NCI-H69 (cell line): ENCODE results near the gene AHCY.
"Not testable (repeated sequence)": the region's sequence is repeated elsewhere in the genome, so short reads cannot be mapped to it uniquely, and the experiment has no call there.

Experiments
- DNase-seq: peaks from one replicate; lab custom pipeline; 2025; lab: John Stamatoyannopoulos, UW

The AHCY gene

DNA sequence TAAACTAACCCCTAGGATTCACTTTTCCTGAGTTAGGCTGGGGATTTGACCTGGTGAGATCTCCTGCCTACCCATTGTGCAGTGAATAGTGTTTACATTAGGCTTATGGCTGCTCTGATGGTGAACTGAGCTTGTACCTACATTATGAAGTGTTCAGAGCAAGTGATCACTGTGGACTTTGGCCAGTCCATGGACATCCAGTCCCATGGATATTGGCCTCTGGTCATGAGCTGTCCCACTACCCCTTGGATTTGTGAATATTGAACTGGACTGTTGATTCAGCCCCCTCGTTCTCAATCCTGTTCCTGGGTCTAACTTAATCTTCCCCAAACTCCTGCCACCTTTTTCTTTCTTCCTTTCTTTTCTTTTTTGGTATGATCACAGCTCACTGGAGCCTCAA, 48.2 kb downstream of the AHCY start:
- no peak for DNase-seq

- DNase-seq = not testable (repeated sequence)
Observed at GRCh38 chr20:34252431-34253086, 50.6 kb downstream of the AHCY start.

GRCh38 chr20:34251619-34252018, 51.5 kb downstream of the AHCY start:
- no peak for DNase-seq

GRCh38 chr20:34250005-34250404, 53.1 kb downstream of the AHCY start:
- DNase-seq = no peak

GRCh38 chr20:34249291-34249690, 53.9 kb downstream of the AHCY start:
- no peak for DNase-seq

DNA sequence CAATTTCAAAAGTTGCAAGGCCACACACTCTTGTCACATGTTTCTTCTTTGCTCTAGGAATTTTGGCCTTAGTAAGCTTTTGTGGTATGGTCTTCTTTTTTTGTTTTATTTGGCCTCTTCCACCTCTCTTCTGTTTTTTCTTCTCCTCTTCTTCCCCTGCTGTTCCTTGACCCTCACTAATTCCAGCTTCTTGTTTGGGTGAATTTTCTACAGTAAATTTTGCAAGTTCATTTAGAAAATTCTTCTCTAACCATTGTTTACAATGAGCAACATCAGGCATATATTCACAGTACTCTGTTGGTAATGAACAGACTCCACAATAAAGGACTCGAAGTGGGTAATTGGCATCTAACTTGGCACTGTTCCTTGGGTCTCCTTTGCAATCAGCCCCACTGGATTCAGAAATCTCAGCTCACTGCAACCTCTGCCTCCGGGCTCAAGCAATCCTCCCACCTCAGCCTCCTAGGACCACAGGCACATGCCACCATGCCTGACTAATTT, 57.0 kb downstream of the AHCY start:
- no peak for DNase-seq

- DNase-seq = no peak
Observed at GRCh38 chr20:34243377-34243776, 59.8 kb downstream of the AHCY start.

DNA sequence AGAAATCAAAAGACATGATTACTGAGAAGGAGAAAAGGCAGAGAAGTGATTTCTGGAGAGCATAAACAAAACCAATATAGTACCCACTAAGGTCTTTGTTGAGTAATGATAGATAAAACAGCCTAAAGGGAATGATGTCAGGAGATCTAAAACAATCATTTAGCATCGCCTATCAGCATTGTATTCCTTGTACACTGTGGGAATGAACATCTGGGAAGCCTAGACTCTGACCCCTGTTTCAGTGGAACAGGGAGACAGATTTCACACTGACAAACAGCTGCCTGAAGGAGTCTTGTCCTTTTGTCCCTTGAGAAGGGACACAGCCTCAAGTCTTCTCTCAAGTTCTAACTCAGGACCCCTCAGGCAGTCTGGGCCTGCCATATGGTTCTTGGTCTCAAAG, 60.3 kb downstream of the AHCY start:
- no peak for DNase-seq

GRCh38 chr20:34242015-34242414, 61.1 kb downstream of the AHCY start:
- not testable (repeated sequence) for DNase-seq

DNA sequence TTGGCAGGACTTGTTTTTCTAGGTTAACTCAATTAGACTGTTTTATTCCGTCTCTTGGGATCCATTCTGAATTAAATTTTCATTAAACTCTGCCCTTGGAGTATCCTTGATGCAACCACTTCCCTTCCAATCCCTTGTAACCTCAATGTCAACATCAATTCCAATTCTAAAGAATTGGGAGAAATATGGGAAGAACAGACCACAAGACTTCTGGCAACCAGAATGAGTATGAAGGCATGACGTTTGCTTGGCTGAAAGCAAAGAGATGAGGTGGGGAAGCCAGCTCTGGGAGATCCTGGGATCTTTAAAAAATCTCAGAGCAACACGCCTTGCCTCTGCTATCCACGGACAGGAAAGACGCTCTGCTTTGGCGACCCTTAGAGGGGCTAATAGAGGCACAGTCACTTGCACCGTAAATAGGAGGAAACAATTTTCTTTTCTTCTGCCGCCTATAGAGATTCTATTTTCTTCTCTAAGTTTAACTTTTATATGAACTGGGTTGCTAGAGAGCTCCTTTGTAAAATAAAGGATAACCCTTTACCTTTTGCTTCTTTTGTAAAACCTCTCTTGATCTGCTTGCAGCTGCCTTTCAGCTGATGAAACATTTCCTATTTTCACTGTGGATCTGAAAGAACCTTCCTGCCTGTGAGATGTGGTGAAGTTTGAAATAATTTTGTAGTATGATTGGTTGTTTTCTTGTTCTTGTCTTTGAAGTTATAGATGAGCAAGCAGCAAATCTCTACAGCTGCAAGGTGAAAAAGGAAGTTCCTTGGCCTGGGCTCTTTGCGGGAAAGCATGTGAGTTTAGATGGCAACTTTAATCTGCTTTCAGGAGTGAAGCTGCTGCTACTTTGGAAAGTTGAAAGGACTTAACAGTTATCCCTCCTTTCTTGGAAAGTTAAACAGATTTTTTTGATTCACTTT, 62.2 kb downstream of the AHCY start, which contains the start of gene ASIP:
TSS of gene ASIP (plus strand) at position 731 of the 923 bp plus-strand sequence. CDS start 18,952 bp downstream, outside the sequence.
- no peak for DNase-seq

- DNase-seq = no peak
Observed at GRCh38 chr20:34240121-34240520, 63.0 kb downstream of the AHCY start.

- no peak for DNase-seq
Observed at GRCh38 chr20:34237942-34238341, 65.2 kb downstream of the AHCY start.

- DNase-seq = no peak
Observed at GRCh38 chr20:34235875-34236274, 67.3 kb downstream of the AHCY start.

DNA sequence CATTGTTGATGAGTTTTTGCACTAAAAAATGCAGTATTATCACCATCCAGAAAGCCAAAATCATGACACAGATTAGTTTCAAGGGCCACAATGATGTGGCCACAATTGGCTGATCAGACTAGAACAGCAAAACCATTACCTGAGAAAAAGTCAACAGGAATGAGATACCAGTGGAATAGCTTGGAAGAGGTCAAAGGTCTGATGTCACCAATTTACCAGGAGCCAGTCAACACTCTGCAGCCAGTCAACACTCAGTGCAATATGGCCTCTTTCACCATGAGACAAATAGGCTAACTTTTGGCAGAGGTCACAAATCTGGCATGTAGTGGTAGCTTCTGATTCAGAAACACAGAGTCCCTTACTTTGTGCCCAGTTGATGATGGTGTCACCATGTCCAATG, 69.5 kb downstream of the AHCY start:
- no peak for DNase-seq

- no peak for DNase-seq
Observed at GRCh38 chr20:34232494-34233087, 70.6 kb downstream of the AHCY start.

DNA sequence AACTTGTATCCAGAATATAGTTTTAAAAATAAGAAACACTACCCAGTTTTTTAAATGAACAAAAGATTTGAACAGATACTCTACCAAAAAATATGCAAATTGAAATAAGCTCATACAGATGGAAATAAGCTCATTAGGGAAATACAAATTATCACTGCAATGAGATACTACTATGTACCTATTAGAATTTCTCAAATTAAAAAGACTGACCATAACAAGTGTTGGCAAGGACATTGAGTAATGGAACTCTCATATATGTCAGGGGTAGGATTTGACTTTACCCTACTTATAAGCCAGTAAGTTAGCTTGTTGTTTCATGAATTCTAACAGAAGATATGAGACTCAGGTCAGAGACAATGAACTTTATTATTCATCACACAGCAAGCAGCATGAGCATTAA, 71.5 kb downstream of the AHCY start:
- no peak for DNase-seq
